Peyer's patch (tissue), 4 donors: ENCODE data around the gene PITX1. TPM values are rescaled to one million over a fixed set of nuclear protein-coding genes. Genes with fewer than 3 reads are reported as not detected.
A peak's percentile ranks its signal among the peaks of the same experiment; 100 is the strongest.

Source experiments
- DNase-seq, 3 donors: peaks; one replicate each; pipeline ENCODE4 v3.0.0-alpha.2; 2017 to 2019
- H3K27ac ChIP-seq, 4 donors: fragments of 200-600 bp; sonication (generic); one replicate each; pipeline ENCODE4 v1.5.1; 2016 to 2019
- H3K27me3 ChIP-seq, 2 donors: fragments of 200-600 bp; sonication (generic); one replicate each; pipeline ENCODE4 v1.5.1; 2019
- H3K36me3 ChIP-seq, 3 donors: fragments of 200-600 bp; sonication (generic); one replicate each; pipeline ENCODE4 v1.5.1; 2016 to 2019
- H3K4me1 ChIP-seq, 4 donors: fragments of 200-600 bp; sonication (generic); one replicate each; pipeline ENCODE4 v1.5.1; 2016 to 2019
- H3K4me3 ChIP-seq, 4 donors: fragments of 200-600 bp; sonication (generic); 1 replicate in 3 of 4; 2 replicates in 1 of 4; pipeline ENCODE4 v1.5.1; 2016 to 2019; ENCODE audit warnings: mild to moderate bottlenecking in 1 of 4
- H3K9me3 ChIP-seq, 4 donors: fragments of 200-600 bp; sonication (generic); one replicate each; pipeline ENCODE4 v1.5.1; 2016 to 2019; ENCODE audit warnings: mild to moderate bottlenecking in 1 of 4
- CTCF ChIP-seq, 6 experiments: fragments of 450-650 bp in 4 of 6; fragments of 200-600 bp in 2 of 6; sonication (generic) in 1 of 6; IDR thresholded peaks; one replicate each; pipeline ENCODE4 v1.5.1; 2017 to 2019; ENCODE audit warnings: antibody characterized with exemption in 6 of 6, mild to moderate bottlenecking in 3 of 6, moderate library complexity in 1 of 6
- POLR2A ChIP-seq, 2 donors: fragments of 450-650 bp; IDR thresholded peaks; one replicate each; pipeline ENCODE4 v1.5.1; 2017; ENCODE audit warnings: antibody characterized with exemption in 2 of 2, mild to moderate bottlenecking in 2 of 2, moderate library complexity in 2 of 2
- total RNA-seq, 4 donors: library from RNA; depleted of rRNA; stranded (reverse); fragments of >200 nt; gene quantifications; one replicate each; pipeline ENCODE4 v1.1.0, GENCODE V29; 2016

PITX1 gene
- total RNA-seq, 4 donors from 2014 or later = 0.88 to 4.2 (median 2.5) TPM

GRCh38 chr5:135060021-135060420 is 26.0 kb upstream of the PITX1 start:
- no peak for DNase-seq
- H3K4me3 ChIP-seq = no peak overlapping the region
- H3K4me1 ChIP-seq = no peaks in the 10 kb centered on the region
- no peak overlapping the region for H3K27ac ChIP-seq
- no peaks in the 10 kb centered on the region for H3K36me3 ChIP-seq
- TF ChIP-seq POLR2A (IDR thresholded peaks at IDR 0.05) = no peak
- TF ChIP-seq CTCF (IDR thresholded peaks at IDR 0.05) = no peak
- H3K27me3 ChIP-seq = no peaks in the 10 kb centered on the region
- H3K9me3 ChIP-seq = no peaks in the 10 kb centered on the region

GRCh38 chr5:135059000-135059923 is 25.2 kb upstream of the PITX1 start:
- no peaks in the 10 kb centered on the region for H3K4me1 ChIP-seq
- H3K27me3 ChIP-seq = no peaks in the 10 kb centered on the region
- no peak overlapping the region for H3K27ac ChIP-seq
- DNase-seq = no peak
- TF ChIP-seq CTCF (IDR thresholded peaks at IDR 0.05) = peak in 1 of 6 experiments; percentile 6
- TF ChIP-seq POLR2A (IDR thresholded peaks at IDR 0.05) = no peak
- no peaks in the 10 kb centered on the region for H3K36me3 ChIP-seq
- H3K4me3 ChIP-seq = no peak overlapping the region
- no peaks in the 10 kb centered on the region for H3K9me3 ChIP-seq

GRCh38 chr5:135058331-135058732 is 24.3 kb upstream of the PITX1 start:
- no peak for TF ChIP-seq POLR2A (IDR thresholded peaks at IDR 0.05)
- no peak for TF ChIP-seq CTCF (IDR thresholded peaks at IDR 0.05)

GRCh38 chr5:135057233-135057632 is 23.2 kb upstream of the PITX1 start:
- Histone ChIP-seq H3K4me3 (no peak overlapping the region), H3K4me1 (no peaks in the 10 kb centered on the region), H3K36me3 (no peaks in the 10 kb centered on the region), H3K27me3 (no peaks in the 10 kb centered on the region), H3K27ac (no peak overlapping the region), H3K9me3 (no peaks in the 10 kb centered on the region)
- TF ChIP-seq POLR2A (IDR thresholded peaks at IDR 0.05) = no peak
- no peak for TF ChIP-seq CTCF (IDR thresholded peaks at IDR 0.05)
- no peak for DNase-seq

More at GRCh38 chr5:135058331-135058732, 24.3 kb upstream of the PITX1 start:
- no peaks in the 10 kb centered on the region for H3K27me3 ChIP-seq
- no peaks in the 10 kb centered on the region for H3K4me1 ChIP-seq
- H3K9me3 ChIP-seq = no peaks in the 10 kb centered on the region
- DNase-seq = no peak
- no peak overlapping the region for H3K4me3 ChIP-seq
- H3K36me3 ChIP-seq = no peaks in the 10 kb centered on the region
- H3K27ac ChIP-seq = no peak overlapping the region

- Histone ChIP-seq H3K9me3 (no peaks in the 10 kb centered on the region), H3K4me3 (no peak overlapping the region), H3K27ac (no peak overlapping the region), H3K4me1 (no peaks in the 10 kb centered on the region), H3K36me3 (no peaks in the 10 kb centered on the region), H3K27me3 (no peaks in the 10 kb centered on the region)
- DNase-seq = no peak
- no peak for TF ChIP-seq CTCF (IDR thresholded peaks at IDR 0.05)
- no peak for TF ChIP-seq POLR2A (IDR thresholded peaks at IDR 0.05)
These were observed 22.4 kb upstream of the PITX1 start for GRCh38 chr5:135056316-135057030.
